AG04450 (cell line): ENCODE measurements around the gene SDC3. TPM values are rescaled to one million over a fixed set of nuclear protein-coding genes. Genes with fewer than 3 reads are reported as not detected.

Experiments
- CTCF ChIA-PET: fragments of 300-600, 350-600 bp; formaldehyde crosslinking; extraction: SDS; loops from one replicate; lab custom pipeline; 2022; ENCODE audit warnings: antibody characterized with exemption, inconsistent platforms; lab: Charles Lee
- POLR2A ChIA-PET: fragments of 350-600 bp; formaldehyde crosslinking; extraction: SDS; loops from one replicate; lab custom pipeline; 2021; ENCODE audit warnings: antibody characterized with exemption, inconsistent platforms; lab: Yijun Ruan, JAX
- DNase-seq: peaks from one replicate; pipeline ENCODE4 v3.0.0-alpha.2; 2011; ENCODE audit warnings: low read depth, low spot score
- H3K27ac ChIP-seq: one replicate; pipeline ENCODE4 v1.5.1; 2012; ENCODE audit warnings: low read depth, low read length, control low read depth
- H3K27me3 ChIP-seq: one replicate; pipeline ENCODE4 v1.6.0; 2012; ENCODE audit warnings: low read length; ENCODE audit not compliant: control insufficient read depth, insufficient read depth
- H3K4me3 ChIP-seq: 2 replicates; pipeline ENCODE4 v1.5.1; 2011; ENCODE audit warnings: mild to moderate bottlenecking, low read depth, low read length, control low read depth
- H3K9me3 ChIP-seq: 2 replicates; pipeline ENCODE4 v1.5.1; 2012; ENCODE audit warnings: low read length; ENCODE audit not compliant: control insufficient read depth, insufficient read depth
- CTCF ChIP-seq: IDR thresholded peaks from 2 replicates; pipeline ENCODE4 v1.5.1; 2011; ENCODE audit warnings: low read depth, low read length, control low read depth, inconsistent platforms
- polyA plus RNA-seq: library from polyadenylated mRNA; depleted of rRNA; stranded (reverse); fragments of >200 nt; gene quantifications from 2 replicates; pipeline ENCODE4 v1.2.3, GENCODE V29; 2011

Gene SDC3
- polyA plus RNA-seq, 1 experiment: 21.7 TPM

- Histone ChIP-seq H3K4me3 (no peak overlapping the region), H3K27ac (no peak overlapping the region), H3K9me3 (no peaks in the 10 kb centered on the region), H3K27me3 (peaks cover 7% of the 10 kb centered on the region)
- CTCF ChIA-PET: interaction anchor here (0.7 to 0.9 kb wide), 2 partner anchors 41 to 1110 kb away, joined by 3 read pairs; no protein-coding TSS in a partner anchor
- TF ChIP-seq CTCF: no peak
- POLR2A ChIA-PET: no interaction called here
- DNase-seq: no peak
Measured at GRCh38 chr1:30842697-30843354, 65.7 kb downstream of the SDC3 start.

- Histone ChIP-seq H3K27ac (no peak overlapping the region), H3K4me3 (no peak overlapping the region), H3K9me3 (no peaks in the 10 kb centered on the region), H3K27me3 (peaks cover 7% of the 10 kb centered on the region)
- no peak for TF ChIP-seq CTCF
- ChIA-PET POLR2A (no interaction called here), CTCF (no interaction called here)
- DNase-seq: no peak
Measured at GRCh38 chr1:30840904-30841598, 67.5 kb downstream of the SDC3 start.

GRCh38 chr1:30839827-30840359, 68.7 kb downstream of the SDC3 start:
- CTCF ChIA-PET: no interaction called here
- Histone ChIP-seq H3K27ac (no peak overlapping the region), H3K27me3 (peaks cover 7% of the 10 kb centered on the region), H3K4me3 (no peak overlapping the region), H3K9me3 (no peaks in the 10 kb centered on the region)
- DNase-seq: no peak
- POLR2A ChIA-PET: no interaction called here
- TF ChIP-seq CTCF: no peak

- CTCF ChIA-PET: interaction anchor here (0.6 kb wide), 1 partner anchor 324 kb away, joined by 4 read pairs; no protein-coding TSS in a partner anchor
- no peak for DNase-seq
Measured at GRCh38 chr1:30838996-30839395, 69.6 kb downstream of the SDC3 start.

More at GRCh38 chr1:30838996-30839395, 69.6 kb downstream of the SDC3 start:
- no peak for TF ChIP-seq CTCF
- POLR2A ChIA-PET: no interaction called here
- Histone ChIP-seq H3K27ac (no peak overlapping the region), H3K9me3 (no peaks in the 10 kb centered on the region), H3K27me3 (peaks cover 7% of the 10 kb centered on the region), H3K4me3 (no peak overlapping the region)
